M059J (cell line): ENCODE measurements around the gene PPTC7. TPM values are rescaled to one million over a fixed set of nuclear protein-coding genes. Genes with fewer than 3 reads are reported as not detected.
A peak's percentile ranks its signal among the peaks of the same experiment; 100 is the strongest.
"Not testable (repeated sequence)": the region's sequence is repeated elsewhere in the genome, so short reads cannot be mapped to it uniquely, and the experiment has no call there.

Source experiments
- DNase-seq: peaks from one replicate; pipeline ENCODE4 v3.0.0-alpha.2; 2012; ENCODE audit warnings: low read depth
- total RNA-seq: library from RNA; depleted of rRNA; stranded (reverse); fragments of >200 nt; shearing (Covaris generic); gene quantifications from 2 replicates; pipeline ENCODE4 v1.2.3, GENCODE V29; 2014

PPTC7 gene
- total RNA-seq, 1 experiment from 2014 or later: 5.2 TPM

GRCh38 chr12:110536834-110537604 is 46.1 kb downstream of the PPTC7 start:
- no peak for DNase-seq

GRCh38 chr12:110534811-110535210 is 48.3 kb downstream of the PPTC7 start:
- DNase-seq: no peak

GRCh38 chr12:110533607-110534006 is 49.5 kb downstream of the PPTC7 start:
- peak; percentile 67 for DNase-seq

- no peak for DNase-seq
These were observed 50.5 kb downstream of the PPTC7 start for GRCh38 chr12:110532644-110533043.

- peak; percentile 88 for DNase-seq
These were observed 51.3 kb downstream of the PPTC7 start for GRCh38 chr12:110531741-110532333.

GRCh38 chr12:110530511-110530910 is 52.6 kb downstream of the PPTC7 start:
- no peak for DNase-seq

GRCh38 chr12:110528277-110528839 is 54.8 kb downstream of the PPTC7 start:
- no peak for DNase-seq

GRCh38 chr12:110520876-110521712 is 62.0 kb downstream of the PPTC7 start:
- not testable (repeated sequence) for DNase-seq

GRCh38 chr12:110518014-110518413 is 65.1 kb downstream of the PPTC7 start:
- DNase-seq: not testable (repeated sequence)

GRCh38 chr12:110516995-110517394 is 66.1 kb downstream of the PPTC7 start:
- DNase-seq: no peak

GRCh38 chr12:110514363-110514762 is 68.8 kb downstream of the PPTC7 start:
- no peak for DNase-seq

GRCh38 chr12:110513842-110514241 is 69.3 kb downstream of the PPTC7 start:
- no peak for DNase-seq

GRCh38 chr12:110508071-110508586 is 75.0 kb downstream of the PPTC7 start:
- DNase-seq: no peak

- no peak for DNase-seq
These were observed 77.8 kb downstream of the PPTC7 start for GRCh38 chr12:110505332-110505731.

GRCh38 chr12:110503432-110503831 is 79.7 kb downstream of the PPTC7 start:
- DNase-seq: no peak

- DNase-seq: peak; percentile 98
These were observed 81.1 kb downstream of the PPTC7 start, which contains the start of the genes RAD9B and VPS29 for GRCh38 chr12:110501752-110502738. Gene RAD9B, plus strand, starts transcription at chr12:110502331. Its CDS starts 7 bp downstream, at chr12:110502338. Gene VPS29, minus strand, starts transcription at chr12:110502111. Its CDS starts 60 bp downstream, at chr12:110502051.

GRCh38 chr12:110501399-110501751 is 81.7 kb downstream of the PPTC7 start:
- peak; percentile 78 for DNase-seq

- DNase-seq: peak; percentile 36
These were observed 84.0 kb downstream of the PPTC7 start for GRCh38 chr12:110498984-110499706.
